ENCODE measurements around the gene EPM2AIP1.

EPM2AIP1 gene

DNA sequence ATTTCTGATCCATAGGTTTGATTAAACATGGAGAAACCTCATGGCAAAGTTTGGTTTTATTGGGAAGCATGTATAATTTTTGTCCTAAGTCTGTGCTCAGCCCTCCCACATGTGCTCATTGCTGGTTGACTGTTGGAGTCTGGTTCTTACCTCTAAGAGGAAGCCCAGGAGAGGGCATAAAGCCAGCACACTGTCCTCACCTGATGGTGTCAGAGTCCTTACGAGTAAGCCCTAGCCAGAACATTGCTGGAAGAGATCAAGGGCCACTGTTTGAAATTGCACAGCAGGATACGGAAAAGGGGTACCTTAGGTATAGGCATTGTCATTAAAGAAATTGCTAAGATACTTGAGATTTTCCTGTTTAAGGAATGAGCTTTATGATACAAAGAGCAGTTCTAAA, 21.7 kb upstream of the EPM2AIP1 start:
- TF ChIP-seq, protein P1, sequence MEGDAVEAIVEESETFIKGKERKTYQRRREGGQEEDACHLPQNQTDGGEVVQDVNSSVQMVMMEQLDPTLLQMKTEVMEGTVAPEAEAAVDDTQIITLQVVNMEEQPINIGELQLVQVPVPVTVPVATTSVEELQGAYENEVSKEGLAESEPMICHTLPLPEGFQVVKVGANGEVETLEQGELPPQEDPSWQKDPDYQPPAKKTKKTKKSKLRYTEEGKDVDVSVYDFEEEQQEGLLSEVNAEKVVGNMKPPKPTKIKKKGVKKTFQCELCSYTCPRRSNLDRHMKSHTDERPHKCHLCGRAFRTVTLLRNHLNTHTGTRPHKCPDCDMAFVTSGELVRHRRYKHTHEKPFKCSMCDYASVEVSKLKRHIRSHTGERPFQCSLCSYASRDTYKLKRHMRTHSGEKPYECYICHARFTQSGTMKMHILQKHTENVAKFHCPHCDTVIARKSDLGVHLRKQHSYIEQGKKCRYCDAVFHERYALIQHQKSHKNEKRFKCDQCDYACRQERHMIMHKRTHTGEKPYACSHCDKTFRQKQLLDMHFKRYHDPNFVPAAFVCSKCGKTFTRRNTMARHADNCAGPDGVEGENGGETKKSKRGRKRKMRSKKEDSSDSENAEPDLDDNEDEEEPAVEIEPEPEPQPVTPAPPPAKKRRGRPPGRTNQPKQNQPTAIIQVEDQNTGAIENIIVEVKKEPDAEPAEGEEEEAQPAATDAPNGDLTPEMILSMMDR (IDR thresholded peaks at IDR 0.05; ENCODE audit: insufficient read depth, low read depth, low read length, missing control alignments), result no peak
- no peak overlapping the region for H3K4me3 ChIP-seq (ENCODE audit: low read depth, low read length)
- DNase-seq (ENCODE audit: low read depth), result no peak

DNA sequence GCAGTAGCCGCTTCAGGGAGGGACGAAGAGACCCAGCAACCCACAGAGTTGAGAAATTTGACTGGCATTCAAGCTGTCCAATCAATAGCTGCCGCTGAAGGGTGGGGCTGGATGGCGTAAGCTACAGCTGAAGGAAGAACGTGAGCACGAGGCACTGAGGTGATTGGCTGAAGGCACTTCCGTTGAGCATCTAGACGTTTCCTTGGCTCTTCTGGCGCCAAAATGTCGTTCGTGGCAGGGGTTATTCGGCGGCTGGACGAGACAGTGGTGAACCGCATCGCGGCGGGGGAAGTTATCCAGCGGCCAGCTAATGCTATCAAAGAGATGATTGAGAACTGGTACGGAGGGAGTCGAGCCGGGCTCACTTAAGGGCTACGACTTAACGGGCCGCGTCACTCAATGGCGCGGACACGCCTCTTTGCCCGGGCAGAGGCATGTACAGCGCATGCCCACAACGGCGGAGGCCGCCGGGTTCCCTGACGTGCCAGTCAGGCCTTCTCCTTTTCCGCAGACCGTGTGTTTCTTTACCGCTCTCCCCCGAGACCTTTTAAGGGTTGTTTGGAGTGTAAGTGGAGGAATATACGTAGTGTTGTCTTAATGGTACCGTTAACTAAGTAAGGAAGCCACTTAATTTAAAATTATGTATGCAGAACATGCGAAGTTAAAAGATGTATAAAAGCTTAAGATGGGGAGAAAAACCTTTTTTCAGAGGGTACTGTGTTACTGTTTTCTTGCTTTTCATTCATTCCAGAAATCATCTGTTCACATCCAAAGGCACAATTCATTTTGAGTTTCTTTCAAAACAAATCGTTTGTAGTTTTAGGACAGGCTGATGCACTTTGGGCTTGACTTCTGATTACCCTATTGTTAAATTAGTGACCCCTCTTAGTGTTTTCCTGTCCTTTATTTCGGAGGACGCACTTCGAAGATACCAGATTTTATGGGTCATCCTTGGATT, 674 bp upstream of the EPM2AIP1 start, which contains the start of gene MLH1:
Gene MLH1, plus strand, starts transcription at position 193 of the 958 bp plus-strand sequence. Its CDS starts 30 bp downstream, at position 223.
- peak; percentile 100 for DNase-seq (ENCODE audit: low read depth)
- H3K4me3 ChIP-seq (ENCODE audit: low read depth, low read length), result peak within 1 kb of the TSS; percentile 88
- TF ChIP-seq, protein P1 (IDR thresholded peaks at IDR 0.05; ENCODE audit: insufficient read depth, low read depth, low read length, missing control alignments), result no peak

DNA sequence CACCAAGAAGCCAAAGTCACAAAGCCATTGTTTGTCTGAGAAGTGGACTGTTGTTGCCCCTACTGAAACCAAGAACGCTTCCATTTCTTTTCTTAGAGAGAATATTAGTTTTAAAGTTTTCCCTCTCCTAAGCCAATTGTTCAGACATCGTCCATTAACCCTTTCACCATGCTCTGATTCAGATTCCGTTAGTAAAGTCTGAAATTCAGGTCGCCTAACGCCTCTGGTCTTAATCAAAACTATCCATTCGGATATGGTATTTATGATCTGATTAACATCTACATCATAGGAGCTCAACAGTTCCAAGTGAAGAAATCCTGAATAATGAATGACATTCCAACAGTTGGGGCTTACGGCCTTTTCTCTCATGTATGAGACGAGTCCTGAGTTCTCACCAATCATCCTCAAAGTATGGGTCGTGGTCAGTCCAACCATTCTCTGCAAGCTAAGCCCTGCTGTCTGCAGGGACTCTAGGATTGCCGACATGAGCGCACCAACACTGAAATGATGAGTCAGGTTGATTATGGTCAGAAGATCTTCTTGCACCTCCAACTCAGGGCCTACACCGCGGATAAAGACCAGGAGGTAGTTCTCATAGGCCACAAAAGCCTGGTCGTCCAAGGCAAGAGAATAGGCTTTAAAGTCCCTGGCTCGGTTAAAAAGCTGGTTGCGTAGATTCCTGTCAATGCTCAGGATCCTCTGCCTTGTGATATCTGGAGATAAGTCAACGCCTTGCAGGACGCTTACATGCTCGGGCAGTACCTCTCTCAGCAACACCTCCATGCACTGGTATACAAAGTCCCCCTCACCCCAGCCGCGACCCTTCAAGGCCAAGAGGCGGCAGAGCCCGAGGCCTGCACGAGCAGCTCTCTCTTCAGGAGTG, 767 bp downstream of the EPM2AIP1 start:
- H3K4me3 ChIP-seq (ENCODE audit: low read depth, low read length), result peak overlapping the region; percentile 88
- TF ChIP-seq, protein P1 (IDR thresholded peaks at IDR 0.05; ENCODE audit: insufficient read depth, low read depth, low read length, missing control alignments), result no peak
- peak; percentile 43 for DNase-seq (ENCODE audit: low read depth)

DNA sequence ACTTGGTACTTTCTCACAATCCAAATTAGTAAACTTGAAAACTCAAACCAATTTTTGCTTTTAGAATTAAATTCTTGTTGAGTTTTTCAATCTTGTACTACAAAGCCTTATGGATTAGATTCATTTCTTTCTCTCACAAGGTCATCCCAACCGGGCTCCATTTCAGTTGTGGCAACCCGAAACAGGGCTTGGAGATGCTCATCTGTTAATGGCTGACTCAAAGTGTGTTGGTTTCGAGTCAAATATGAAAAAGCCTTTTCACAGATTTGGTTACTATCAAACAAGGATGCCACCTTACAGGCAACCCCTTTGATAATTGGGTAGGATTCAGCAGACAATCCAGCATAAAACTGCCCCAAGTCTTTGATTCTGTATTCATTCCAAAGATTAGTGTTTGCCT, 1.8 kb downstream of the EPM2AIP1 start:
- H3K4me3 ChIP-seq (ENCODE audit: low read depth, low read length), result peak overlapping the region; percentile 88
- TF ChIP-seq, protein P1 (IDR thresholded peaks at IDR 0.05; ENCODE audit: insufficient read depth, low read depth, low read length, missing control alignments), result no peak
- peak; percentile 68 for DNase-seq (ENCODE audit: low read depth)

DNA sequence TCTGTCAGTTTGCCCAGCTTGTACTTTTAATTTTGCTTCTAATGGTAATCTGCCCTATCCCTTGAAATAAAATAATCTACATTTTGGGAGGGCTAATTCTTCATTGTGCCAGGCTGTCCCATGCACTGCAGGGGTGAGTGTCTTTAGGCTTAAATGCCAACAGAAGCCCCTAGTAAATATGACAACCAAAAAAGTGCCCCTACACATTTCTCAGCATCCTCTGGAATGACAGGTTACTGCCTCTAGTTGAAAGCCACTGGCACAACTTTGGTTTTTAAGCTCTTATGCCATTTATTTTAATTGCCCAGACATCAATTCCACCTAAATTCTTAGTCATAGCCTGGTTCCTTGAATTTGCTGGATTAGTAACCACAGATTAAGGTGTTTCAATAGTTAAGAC, 3.4 kb downstream of the EPM2AIP1 start:
- H3K4me3 ChIP-seq (ENCODE audit: low read depth, low read length), result peak overlapping the region; percentile 88
- TF ChIP-seq, protein P1 (IDR thresholded peaks at IDR 0.05; ENCODE audit: insufficient read depth, low read depth, low read length, missing control alignments), result no peak

DNA sequence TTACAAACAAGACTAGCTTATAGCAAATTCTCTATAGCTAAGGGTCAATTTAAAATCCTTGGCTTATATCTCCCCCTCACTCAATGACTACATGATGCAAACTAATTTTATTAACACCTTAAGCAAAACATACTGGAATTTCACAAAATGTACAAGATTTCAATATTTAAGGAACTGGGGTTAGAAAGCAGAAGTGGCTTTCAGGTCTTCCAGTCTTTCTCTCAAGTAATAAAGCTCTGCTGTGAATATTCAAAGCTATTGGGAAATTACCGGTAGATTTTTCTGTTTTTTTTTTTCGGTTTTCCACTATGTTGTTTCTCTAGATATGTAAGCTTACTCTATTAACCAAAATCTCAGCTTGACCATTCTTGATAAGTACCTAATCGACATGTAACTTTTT, 3.9 kb downstream of the EPM2AIP1 start:
- H3K4me3 ChIP-seq (ENCODE audit: low read depth, low read length), result peak overlapping the region; percentile 88
- no peak for DNase-seq (ENCODE audit: low read depth)
- TF ChIP-seq, protein P1 (IDR thresholded peaks at IDR 0.05; ENCODE audit: insufficient read depth, low read depth, low read length, missing control alignments), result no peak

More for the DNA sequence above, 3.4 kb downstream of the EPM2AIP1 start:
- no peak for DNase-seq (ENCODE audit: low read depth)
